K562 (cell line): Measurements from ENCODE around the gene INTS6L. TPM values are rescaled to one million over a fixed set of nuclear protein-coding genes. Genes with fewer than 3 reads are reported as not detected.

Source experiments
- ELF2 ChIP-seq: fragments of 250-450 bp; sonication (Bioruptor Pico); IDR thresholded peaks from 2 replicates; pipeline ENCODE4 v1.5.0; 2021; ENCODE audit warnings: mild to moderate bottlenecking
- GABPB1 ChIP-seq: sonication (generic); formaldehyde crosslinking; IDR thresholded peaks from 2 replicates; pipeline ENCODE4 v1.8.0; 2022; ENCODE audit warnings: mild to moderate bottlenecking, missing genetic modification reagents
- GTF2A2 ChIP-seq: IDR thresholded peaks from 2 replicates; pipeline ENCODE4 v1.6.1; 2016; ENCODE audit warnings: mild to moderate bottlenecking, missing genetic modification characterization, missing compliant biosample characterization
- HMGN3 ChIP-seq: IDR thresholded peaks from 2 replicates; pipeline ENCODE4 v1.6.1; 2011; ENCODE audit warnings: borderline replicate concordance, low read depth, mild to moderate bottlenecking, mixed read lengths, low read length; ENCODE audit not compliant: insufficient read length; ENCODE audit errors: extremely low read depth
- ILF3 ChIP-seq: fragments of 450-650 bp; IDR thresholded peaks from 2 replicates; pipeline ENCODE4 v1.6.1; 2018; ENCODE audit warnings: antibody characterized with exemption, mild to moderate bottlenecking, moderate library complexity, borderline replicate concordance
- KLF13 ChIP-seq: fragments of 450-650 bp; IDR thresholded peaks from 2 replicates; pipeline ENCODE4 v1.6.1; 2016; ENCODE audit warnings: missing genetic modification characterization, low read depth, mild to moderate bottlenecking, missing compliant biosample characterization, moderate library complexity, borderline replicate concordance
- MEIS2 ChIP-seq: fragments of 450-650 bp; IDR thresholded peaks from 2 replicates; pipeline ENCODE4 v1.6.1; 2014; ENCODE audit warnings: mild to moderate bottlenecking; ENCODE audit not compliant: partially characterized antibody
- NFYB ChIP-seq: IDR thresholded peaks from 2 replicates; pipeline ENCODE4 v1.6.1; 2011; ENCODE audit warnings: mild to moderate bottlenecking, moderate library complexity; ENCODE audit not compliant: insufficient read length; ENCODE audit errors: extremely low read depth
- SLC30A9 ChIP-seq: fragments of 250-450 bp; sonication (Bioruptor Pico); IDR thresholded peaks from 2 replicates; pipeline ENCODE4 v1.8.0; 2022; ENCODE audit warnings: mild to moderate bottlenecking, moderate library complexity
- ZC3H4 ChIP-seq: sonication (generic); formaldehyde crosslinking; IDR thresholded peaks from 2 replicates; pipeline ENCODE4 v1.9.0; 2021; ENCODE audit warnings: missing genetic modification reagents, borderline replicate concordance
- ZNF77 ChIP-seq: fragments of 250-450 bp; sonication (Bioruptor Pico); IDR thresholded peaks from 2 replicates; pipeline ENCODE4 v1.5.0; 2020
- polyA plus RNA-seq, 8 experiments: library from polyadenylated mRNA; depleted of rRNA in 4 of 8; stranded (reverse) in 5 of 8; unstranded in 3 of 8; fragments of >200 nt; fragmentation: Nextera tagmentation in 2 of 8; fragmentation: Illumina TruSeq in 1 of 8; extraction: Ambion mirVana in 2 of 8; extraction: Trizol in 1 of 8; gene quantifications; 2 replicates each; pipeline versions ENCODE4 v1.2.1 to v1.2.3, GENCODE V29; 2011 to 2014; ENCODE audit warnings: inconsistent platforms in 1 of 8, missing spikeins in 1 of 8
- total RNA-seq, 7 experiments: library from RNA; depleted of rRNA in 6 of 7; stranded (reverse); fragments of >200 nt in 6 of 7; fragmentation: Illumina TruSeq in 2 of 7; extraction: Trizol in 2 of 7; gene quantifications; 2 replicates each; pipeline versions ENCODE4 v1.2.1 to v1.2.3, GENCODE V29; 2011 to 2021; ENCODE audit warnings: low replicate concordance in 1 of 7
- TF ChIP-seq, protein P1 (sequence below), 2 experiments: IDR thresholded peaks in 1 of 2; conservative IDR thresholded peaks in 1 of 2; 2 replicates each; pipeline ENCODE4 v1.6.1; 2016; ENCODE audit warnings: low read depth in 2 of 2, mild to moderate bottlenecking in 1 of 2, missing compliant biosample characterization in 1 of 2, missing genetic modification characterization in 1 of 2, moderate library complexity in 1 of 2
- TF ChIP-seq, protein P2 (sequence below): sonication (generic); formaldehyde crosslinking; IDR thresholded peaks from 2 replicates; pipeline ENCODE4 v1.8.1; 2023; ENCODE audit warnings: mild to moderate bottlenecking, missing genetic modification reagents, moderate library complexity
- TF ChIP-seq, protein P3 (sequence below): fragments of 200-800 bp; sonication (Bioruptor generic); IDR thresholded peaks from 2 replicates; pipeline ENCODE4 v1.6.1; 2017; ENCODE audit warnings: missing genetic modification characterization, missing compliant biosample characterization
- TF ChIP-seq, protein P4 (sequence below): IDR thresholded peaks from 2 replicates; pipeline ENCODE4 v1.6.1; 2016; ENCODE audit warnings: missing genetic modification characterization, missing compliant biosample characterization
- TF ChIP-seq, protein P5 (sequence below): sonication (generic); formaldehyde crosslinking; IDR thresholded peaks from 2 replicates; pipeline ENCODE4 v1.4.0; 2020; ENCODE audit warnings: mild to moderate bottlenecking, missing genetic modification reagents

INTS6L gene
- total and polyA plus RNA-seq, 9 of the 15 experiments (the other 6 are each of a cell fraction or from before 2014, with no cell fraction given): 6.1 to 44.9 (median 21.9) TPM

DNA sequence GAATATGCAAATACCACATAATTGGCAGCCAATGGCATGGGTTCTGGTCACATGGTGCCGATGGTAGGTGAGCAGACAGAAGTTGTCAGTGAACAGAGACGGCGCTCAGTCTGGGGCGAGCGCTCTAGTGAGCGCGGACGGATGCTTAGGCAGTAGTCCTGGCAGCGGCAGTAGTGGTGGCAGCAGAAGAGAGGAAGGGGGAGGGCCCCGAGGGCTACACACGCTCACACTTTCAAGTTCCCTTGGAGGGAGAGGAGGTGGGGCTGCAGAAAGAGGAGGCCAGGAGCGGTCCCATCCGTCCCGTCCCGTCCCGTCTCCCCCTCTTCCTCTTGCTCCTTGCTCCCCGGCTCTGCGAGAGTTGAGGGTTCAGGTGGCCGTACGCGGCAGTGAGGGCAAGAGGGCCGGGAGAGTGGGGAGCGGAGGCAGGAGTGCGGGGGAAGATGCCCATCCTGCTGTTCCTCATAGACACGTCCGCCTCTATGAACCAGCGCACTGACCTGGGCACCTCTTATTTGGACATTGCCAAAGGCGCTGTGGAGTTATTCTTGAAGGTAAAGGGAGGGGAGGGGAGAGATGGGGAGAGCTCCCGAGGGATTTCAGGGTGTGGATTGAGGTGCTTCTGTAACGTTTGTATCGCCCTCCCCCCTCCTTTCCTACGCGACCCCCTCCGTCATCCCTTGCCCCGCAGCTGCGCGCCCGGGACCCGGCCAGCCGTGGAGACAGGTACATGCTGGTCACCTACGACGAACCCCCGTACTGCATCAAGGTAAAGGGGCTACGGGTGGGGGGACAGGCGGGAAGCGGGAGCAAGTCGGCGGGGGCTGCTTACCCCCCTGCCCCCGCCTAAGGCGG lies at the start of gene INTS6L (continued):
- TF ChIP-seq ZNF77 (CRISPR knock-in tag): no peak
- TF ChIP-seq, protein P1, sequence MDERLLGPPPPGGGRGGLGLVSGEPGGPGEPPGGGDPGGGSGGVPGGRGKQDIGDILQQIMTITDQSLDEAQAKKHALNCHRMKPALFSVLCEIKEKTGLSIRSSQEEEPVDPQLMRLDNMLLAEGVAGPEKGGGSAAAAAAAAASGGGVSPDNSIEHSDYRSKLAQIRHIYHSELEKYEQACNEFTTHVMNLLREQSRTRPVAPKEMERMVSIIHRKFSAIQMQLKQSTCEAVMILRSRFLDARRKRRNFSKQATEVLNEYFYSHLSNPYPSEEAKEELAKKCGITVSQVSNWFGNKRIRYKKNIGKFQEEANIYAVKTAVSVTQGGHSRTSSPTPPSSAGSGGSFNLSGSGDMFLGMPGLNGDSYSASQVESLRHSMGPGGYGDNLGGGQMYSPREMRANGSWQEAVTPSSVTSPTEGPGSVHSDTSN (CRISPR knock-in tag; IDR thresholded peaks at IDR 0.05; ENCODE audit: low read depth): no peak
- TF ChIP-seq, protein P1 (tag; conservative IDR thresholded peaks at IDR 0.05; ENCODE audit: low read depth): no peak
- peak; percentile 17 for TF ChIP-seq HMGN3
- TF ChIP-seq ZC3H4 (CRISPR knock-in tag): peak; percentile 95
- no peak for TF ChIP-seq SLC30A9 (CRISPR knock-in tag)
- no peak for TF ChIP-seq GTF2A2 (tag)
- no peak for TF ChIP-seq KLF13
- peak; percentile 66; the same call in 1 of the 2 replicates for TF ChIP-seq GABPB1 (CRISPR knock-in tag)
- no peak for TF ChIP-seq ELF2 (CRISPR knock-in tag)
- TF ChIP-seq ILF3: no peak
- TF ChIP-seq, protein P2, sequence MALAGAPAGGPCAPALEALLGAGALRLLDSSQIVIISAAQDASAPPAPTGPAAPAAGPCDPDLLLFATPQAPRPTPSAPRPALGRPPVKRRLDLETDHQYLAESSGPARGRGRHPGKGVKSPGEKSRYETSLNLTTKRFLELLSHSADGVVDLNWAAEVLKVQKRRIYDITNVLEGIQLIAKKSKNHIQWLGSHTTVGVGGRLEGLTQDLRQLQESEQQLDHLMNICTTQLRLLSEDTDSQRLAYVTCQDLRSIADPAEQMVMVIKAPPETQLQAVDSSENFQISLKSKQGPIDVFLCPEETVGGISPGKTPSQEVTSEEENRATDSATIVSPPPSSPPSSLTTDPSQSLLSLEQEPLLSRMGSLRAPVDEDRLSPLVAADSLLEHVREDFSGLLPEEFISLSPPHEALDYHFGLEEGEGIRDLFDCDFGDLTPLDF (CRISPR knock-in tag): no peak
- TF ChIP-seq, protein P3, sequence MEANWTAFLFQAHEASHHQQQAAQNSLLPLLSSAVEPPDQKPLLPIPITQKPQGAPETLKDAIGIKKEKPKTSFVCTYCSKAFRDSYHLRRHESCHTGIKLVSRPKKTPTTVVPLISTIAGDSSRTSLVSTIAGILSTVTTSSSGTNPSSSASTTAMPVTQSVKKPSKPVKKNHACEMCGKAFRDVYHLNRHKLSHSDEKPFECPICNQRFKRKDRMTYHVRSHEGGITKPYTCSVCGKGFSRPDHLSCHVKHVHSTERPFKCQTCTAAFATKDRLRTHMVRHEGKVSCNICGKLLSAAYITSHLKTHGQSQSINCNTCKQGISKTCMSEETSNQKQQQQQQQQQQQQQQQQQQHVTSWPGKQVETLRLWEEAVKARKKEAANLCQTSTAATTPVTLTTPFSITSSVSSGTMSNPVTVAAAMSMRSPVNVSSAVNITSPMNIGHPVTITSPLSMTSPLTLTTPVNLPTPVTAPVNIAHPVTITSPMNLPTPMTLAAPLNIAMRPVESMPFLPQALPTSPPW: peak; percentile 31; the same call in 1 of the 2 replicates
- peak; percentile 37 for TF ChIP-seq MEIS2
- TF ChIP-seq NFYB: peak; percentile 19
- TF ChIP-seq, protein P4, sequence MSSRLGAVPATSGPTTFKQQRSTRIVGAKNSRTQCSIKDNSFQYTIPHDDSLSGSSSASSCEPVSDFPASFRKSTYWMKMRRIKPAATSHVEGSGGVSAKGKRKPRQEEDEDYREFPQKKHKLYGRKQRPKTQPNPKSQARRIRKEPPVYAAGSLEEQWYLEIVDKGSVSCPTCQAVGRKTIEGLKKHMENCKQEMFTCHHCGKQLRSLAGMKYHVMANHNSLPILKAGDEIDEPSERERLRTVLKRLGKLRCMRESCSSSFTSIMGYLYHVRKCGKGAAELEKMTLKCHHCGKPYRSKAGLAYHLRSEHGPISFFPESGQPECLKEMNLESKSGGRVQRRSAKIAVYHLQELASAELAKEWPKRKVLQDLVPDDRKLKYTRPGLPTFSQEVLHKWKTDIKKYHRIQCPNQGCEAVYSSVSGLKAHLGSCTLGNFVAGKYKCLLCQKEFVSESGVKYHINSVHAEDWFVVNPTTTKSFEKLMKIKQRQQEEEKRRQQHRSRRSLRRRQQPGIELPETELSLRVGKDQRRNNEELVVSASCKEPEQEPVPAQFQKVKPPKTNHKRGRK (tag): no peak
- TF ChIP-seq, protein P5, sequence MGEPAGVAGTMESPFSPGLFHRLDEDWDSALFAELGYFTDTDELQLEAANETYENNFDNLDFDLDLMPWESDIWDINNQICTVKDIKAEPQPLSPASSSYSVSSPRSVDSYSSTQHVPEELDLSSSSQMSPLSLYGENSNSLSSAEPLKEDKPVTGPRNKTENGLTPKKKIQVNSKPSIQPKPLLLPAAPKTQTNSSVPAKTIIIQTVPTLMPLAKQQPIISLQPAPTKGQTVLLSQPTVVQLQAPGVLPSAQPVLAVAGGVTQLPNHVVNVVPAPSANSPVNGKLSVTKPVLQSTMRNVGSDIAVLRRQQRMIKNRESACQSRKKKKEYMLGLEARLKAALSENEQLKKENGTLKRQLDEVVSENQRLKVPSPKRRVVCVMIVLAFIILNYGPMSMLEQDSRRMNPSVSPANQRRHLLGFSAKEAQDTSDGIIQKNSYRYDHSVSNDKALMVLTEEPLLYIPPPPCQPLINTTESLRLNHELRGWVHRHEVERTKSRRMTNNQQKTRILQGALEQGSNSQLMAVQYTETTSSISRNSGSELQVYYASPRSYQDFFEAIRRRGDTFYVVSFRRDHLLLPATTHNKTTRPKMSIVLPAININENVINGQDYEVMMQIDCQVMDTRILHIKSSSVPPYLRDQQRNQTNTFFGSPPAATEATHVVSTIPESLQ (CRISPR knock-in tag): no peak
